Endothelial cell of umbilical vein (primary cell): ENCODE measurements around the gene NRF1. TPM values are rescaled to one million over a fixed set of nuclear protein-coding genes. Genes with fewer than 3 reads are reported as not detected.

Experiments used
- BruUV-seq: library from RNA; stranded (reverse); fragments of 400-500 nt; replicated peaks from 2 replicates; lab custom pipeline; 2021; lab: Mats Ljungman, UMichigan
- CTCF ChIA-PET: fragments of 300-600, 350-600 bp; sonication (Branson Sonifier 250); formaldehyde crosslinking; loops from one replicate; lab custom pipeline; 2021; ENCODE audit warnings: antibody characterized with exemption, inconsistent platforms; lab: Charles Lee
- POLR2A ChIA-PET: fragments of 300-600, 350-600 bp; sonication (Branson Sonifier 250); formaldehyde crosslinking; loops from one replicate; lab custom pipeline; 2021; ENCODE audit warnings: antibody characterized with exemption, inconsistent platforms; lab: Charles Lee
- DNase-seq: peaks from one replicate; pipeline ENCODE4 v3.0.0-alpha.2; 2011; ENCODE audit warnings: low read depth, low spot score
- FAIRE-seq: peaks from 2 replicates; lab custom pipeline; 2011; peaks lifted over from hg19 to GRCh38; lab: Jason Lieb, UNC
- H2AFZ ChIP-seq: 2 replicates; pipeline ENCODE4 v1.6.0; 2012; ENCODE audit warnings: low read depth, low read length, control low read depth, inconsistent platforms
- H3K27ac ChIP-seq: 2 replicates; pipeline ENCODE4 v1.5.1; 2011; ENCODE audit warnings: low read depth, mild to moderate bottlenecking, control low read depth, low read length, moderate library complexity; ENCODE audit not compliant: insufficient read depth
- H3K27me3 ChIP-seq, 2 experiments: 2 replicates each; pipeline versions ENCODE4 v1.6.0 to v1.6.1; 2011; ENCODE audit warnings: low read length in 2 of 2, mixed read lengths in 1 of 2; ENCODE audit not compliant: control insufficient read depth in 2 of 2, insufficient read depth in 2 of 2
- H3K36me3 ChIP-seq, 2 experiments: 2 replicates in 1 of 2; 3 replicates in 1 of 2; pipeline ENCODE4 v1.5.1; 2011; ENCODE audit warnings: low read length in 2 of 2, mild to moderate bottlenecking in 1 of 2, moderate library complexity in 1 of 2; ENCODE audit not compliant: control insufficient read depth in 2 of 2, insufficient read depth in 2 of 2; ENCODE audit errors: extremely low read depth in 1 of 2
- H3K4me1 ChIP-seq: 3 replicates; pipeline ENCODE4 v1.5.1; 2011; ENCODE audit warnings: mild to moderate bottlenecking, low read length; ENCODE audit not compliant: control insufficient read depth, insufficient read depth; ENCODE audit errors: extremely low read depth
- H3K4me2 ChIP-seq: 2 replicates; pipeline ENCODE4 v1.6.1; 2011; ENCODE audit warnings: low read length, control low read depth, mixed read lengths; ENCODE audit not compliant: insufficient read depth
- H3K4me3 ChIP-seq, 3 experiments: fragments of 200-600 bp in 1 of 3; sonication (generic), shearing (Covaris generic) in 1 of 3; replicated peaks in 1 of 3; 2 replicates each; pipeline ENCODE4 v1.5.1; 2011 to 2016; ENCODE audit warnings: control low read depth in 3 of 3, low read length in 3 of 3, mild to moderate bottlenecking in 2 of 3, inconsistent platforms in 1 of 3, low read depth in 1 of 3, moderate library complexity in 1 of 3; ENCODE audit not compliant: insufficient read depth in 1 of 3
- H3K79me2 ChIP-seq: 2 replicates; pipeline ENCODE4 v1.6.0; 2012; ENCODE audit warnings: low read length, inconsistent platforms; ENCODE audit not compliant: control insufficient read depth, insufficient read depth
- H3K9ac ChIP-seq: replicated peaks from 2 replicates; pipeline ENCODE3; 2011; ENCODE audit warnings: low read length, control low read depth; ENCODE audit not compliant: insufficient read depth; ENCODE audit errors: extremely low read depth
- H3K9me1 ChIP-seq: replicated peaks from 3 replicates; pipeline ENCODE4 v1.6.0; 2011; ENCODE audit warnings: mild to moderate bottlenecking, low read length; ENCODE audit not compliant: control insufficient read depth, insufficient read depth; ENCODE audit errors: extremely low read depth
- H3K9me3 ChIP-seq: replicated peaks from 2 replicates; pipeline ENCODE4 v1.5.1; 2012; ENCODE audit warnings: low read length, inconsistent platforms; ENCODE audit not compliant: control insufficient read depth, insufficient read depth
- H4K20me1 ChIP-seq: replicated peaks from 2 replicates; pipeline ENCODE3; 2011; ENCODE audit warnings: mild to moderate bottlenecking, low read length; ENCODE audit not compliant: control insufficient read depth, insufficient read depth; ENCODE audit errors: extremely low read depth
- FOS ChIP-seq: IDR thresholded peaks from 2 replicates; pipeline ENCODE4 v1.6.1; 2011; ENCODE audit warnings: mild to moderate bottlenecking, low read length, moderate library complexity, borderline replicate concordance; ENCODE audit not compliant: insufficient read depth
- GATA2 ChIP-seq: IDR thresholded peaks from 2 replicates; pipeline ENCODE4 v1.7.0; 2011; ENCODE audit warnings: low read depth, mild to moderate bottlenecking, moderate library complexity, mixed read lengths, low read length; ENCODE audit not compliant: insufficient read length, insufficient read depth
- JUN ChIP-seq: IDR thresholded peaks from 2 replicates; pipeline ENCODE4 v1.6.1; 2011; ENCODE audit warnings: borderline replicate concordance, low read depth; ENCODE audit not compliant: insufficient read length, insufficient read depth
- POLR2A ChIP-seq: IDR thresholded peaks from 2 replicates; pipeline ENCODE4 v1.6.1; 2012; ENCODE audit warnings: low read depth, mild to moderate bottlenecking, control low read depth, low read length
- POLR2AphosphoS5 ChIP-seq: IDR thresholded peaks from 2 replicates; pipeline ENCODE4 v1.6.1; 2012; ENCODE audit warnings: low read depth, mild to moderate bottlenecking, control low read depth, low read length, moderate library complexity; ENCODE audit not compliant: insufficient read depth
- dilution Hi-C: fragments of 300-500 bp; cut with MboI; formaldehyde crosslinking; loops from one replicate; pipeline ENCODE4 v1.15.0; 2019; ENCODE audit warnings: low sequenced_read_pairs; ENCODE audit not compliant: extremely low pct_ligation_motif_present
- intact Hi-C: fragments of 100-400 bp; cut with micrococcal nuclease; formaldehyde crosslinking; loops from one replicate; pipeline ENCODE4 v1.10.0; 2022
- polyA plus RNA-seq, 4 experiments: library from polyadenylated mRNA; depleted of rRNA in 3 of 4; stranded (reverse) in 3 of 4; unstranded in 1 of 4; fragments of >200 nt; gene quantifications; 2 replicates each; pipeline versions ENCODE4 v1.2.1 to v1.2.3, GENCODE V29; 2011 to 2012; ENCODE audit warnings: missing spikeins in 1 of 4
- total RNA-seq: library from RNA; stranded (reverse); gene quantifications from 2 replicates; pipeline ENCODE4 v1.2.3, GENCODE V29; 2021
- TF ChIP-seq, protein P1 (sequence below): IDR thresholded peaks from 2 replicates; pipeline ENCODE4 v1.6.1; 2011; ENCODE audit not compliant: insufficient read depth, insufficient read length
- TF ChIP-seq, protein P2 (sequence below), 2 donors: IDR thresholded peaks; 1 replicate in 1 of 2; 2 replicates in 1 of 2; pipeline ENCODE4 v1.5.1; 2011; ENCODE audit warnings: low read length in 2 of 2, mild to moderate bottlenecking in 2 of 2, moderate library complexity in 2 of 2, control low read depth in 1 of 2, inconsistent platforms in 1 of 2, low read depth in 1 of 2; ENCODE audit not compliant: insufficient read depth in 1 of 2; ENCODE audit errors: extremely low read depth in 1 of 2

NRF1 gene
- total and polyA plus RNA-seq, 2 donors (not counting 3 experiments of a cell fraction or from before 2014, with no cell fraction given): 14.6 to 20.3 TPM

DNA sequence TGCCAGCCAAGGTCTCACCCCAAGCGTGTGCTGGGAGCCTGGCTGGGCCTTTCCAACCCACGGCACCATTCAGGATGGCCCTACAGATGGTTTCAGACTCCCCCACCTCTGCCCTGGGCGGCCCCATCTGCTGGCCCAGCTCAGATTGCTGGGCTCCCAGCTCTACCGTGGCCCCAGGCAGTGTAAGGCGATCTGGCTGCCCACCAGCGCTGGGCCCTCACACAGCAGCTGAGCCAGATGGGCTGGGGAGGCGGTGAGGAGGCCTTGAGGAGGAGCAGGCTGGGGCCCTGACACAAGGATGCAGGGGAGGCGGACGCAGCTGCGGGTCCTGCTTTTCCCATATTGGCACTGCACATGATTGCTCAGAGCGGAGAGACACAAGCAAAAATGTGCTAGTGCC is 162.8 kb downstream of the NRF1 start:
- Histone ChIP-seq H3K27me3 (peaks cover 31 to 35% of the 10 kb centered on the region in 2 experiments), H3K9me3 (no peaks in the 10 kb centered on the region), H3K9me1 (no peaks in the 10 kb centered on the region), H4K20me1 (no peaks in the 10 kb centered on the region), H3K36me3 (no peaks in the 10 kb centered on the region), H2AFZ (no peak overlapping the region), H3K4me3 (no peak overlapping the region), H3K9ac (no peak overlapping the region), H3K4me1 (no peaks in the 10 kb centered on the region), H3K27ac (no peak overlapping the region), H3K4me2 (no peak overlapping the region), H3K79me2 (no peaks in the 10 kb centered on the region)
- ChIA-PET POLR2A (no interaction called here), CTCF (interaction anchor here (0.8 kb wide), 1 partner anchor 13 kb away, joined by 3 read pairs; no protein-coding TSS in a partner anchor)
- TF ChIP-seq GATA2 (no peak), FOS (no peak)
- TF ChIP-seq, protein P1, sequence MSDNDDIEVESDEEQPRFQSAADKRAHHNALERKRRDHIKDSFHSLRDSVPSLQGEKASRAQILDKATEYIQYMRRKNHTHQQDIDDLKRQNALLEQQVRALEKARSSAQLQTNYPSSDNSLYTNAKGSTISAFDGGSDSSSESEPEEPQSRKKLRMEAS: no peak
- DNase-seq (no peak), FAIRE-seq (no peak)
- BruUV-seq: no TSS peak
- dilution Hi-C loops: no loop called here
- intact Hi-C loops: no loop called here

DNA sequence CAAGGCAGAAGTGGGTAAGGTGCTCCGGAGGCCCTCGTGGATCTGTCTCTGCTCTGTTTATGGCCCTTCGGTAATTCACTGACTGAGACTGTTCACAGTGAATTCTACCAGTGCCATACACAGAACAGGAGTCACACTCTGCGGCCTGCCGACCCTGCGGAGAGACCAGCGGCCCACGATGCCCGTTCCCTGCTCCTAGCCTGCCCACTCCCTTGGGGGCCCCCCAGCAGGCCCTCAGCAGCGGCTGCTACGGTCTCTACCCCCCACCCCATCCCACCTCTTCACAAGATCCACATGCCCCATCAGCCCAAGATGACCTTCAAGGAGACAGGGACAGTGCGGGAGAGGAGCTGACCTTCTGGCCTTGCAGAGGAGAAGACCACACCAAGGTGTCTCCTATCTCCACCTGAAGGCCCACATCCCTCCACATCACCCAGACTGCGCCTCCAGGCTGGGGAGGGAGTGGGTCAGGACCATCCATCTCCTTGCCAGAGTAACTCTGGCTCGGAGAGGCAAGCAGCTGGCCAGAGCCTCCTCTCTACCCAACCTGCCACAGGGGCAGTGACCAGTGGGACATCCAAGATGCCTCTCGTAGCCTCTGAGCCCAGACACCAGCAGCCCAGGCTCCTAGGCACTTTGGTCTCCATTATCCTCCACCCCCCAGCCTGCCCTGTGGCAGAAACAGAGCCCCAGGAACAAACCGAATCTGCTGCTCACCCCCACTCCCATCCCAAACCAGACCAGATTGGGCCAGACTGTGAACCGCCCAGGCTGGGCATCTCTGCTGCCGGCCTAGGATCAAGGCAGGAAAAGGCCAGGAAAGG is 163.6 kb downstream of the NRF1 start:
- Histone ChIP-seq H2AFZ (no peak overlapping the region), H3K36me3 (no peaks in the 10 kb centered on the region), H4K20me1 (no peaks in the 10 kb centered on the region), H3K27me3 (peaks cover 34 to 42% of the 10 kb centered on the region in 2 experiments), H3K4me3 (no peak overlapping the region), H3K9ac (no peak overlapping the region), H3K9me1 (no peaks in the 10 kb centered on the region), H3K4me1 (no peaks in the 10 kb centered on the region), H3K27ac (no peak overlapping the region), H3K9me3 (no peaks in the 10 kb centered on the region), H3K79me2 (no peaks in the 10 kb centered on the region), H3K4me2 (no peak overlapping the region)
- DNase-seq: no peak
- intact Hi-C loops (no loop called here), dilution Hi-C loops (no loop called here)
- ChIA-PET CTCF (no interaction called here), POLR2A (no interaction called here)
- BruUV-seq: no TSS peak
- no peak for FAIRE-seq
- TF ChIP-seq, protein P2, sequence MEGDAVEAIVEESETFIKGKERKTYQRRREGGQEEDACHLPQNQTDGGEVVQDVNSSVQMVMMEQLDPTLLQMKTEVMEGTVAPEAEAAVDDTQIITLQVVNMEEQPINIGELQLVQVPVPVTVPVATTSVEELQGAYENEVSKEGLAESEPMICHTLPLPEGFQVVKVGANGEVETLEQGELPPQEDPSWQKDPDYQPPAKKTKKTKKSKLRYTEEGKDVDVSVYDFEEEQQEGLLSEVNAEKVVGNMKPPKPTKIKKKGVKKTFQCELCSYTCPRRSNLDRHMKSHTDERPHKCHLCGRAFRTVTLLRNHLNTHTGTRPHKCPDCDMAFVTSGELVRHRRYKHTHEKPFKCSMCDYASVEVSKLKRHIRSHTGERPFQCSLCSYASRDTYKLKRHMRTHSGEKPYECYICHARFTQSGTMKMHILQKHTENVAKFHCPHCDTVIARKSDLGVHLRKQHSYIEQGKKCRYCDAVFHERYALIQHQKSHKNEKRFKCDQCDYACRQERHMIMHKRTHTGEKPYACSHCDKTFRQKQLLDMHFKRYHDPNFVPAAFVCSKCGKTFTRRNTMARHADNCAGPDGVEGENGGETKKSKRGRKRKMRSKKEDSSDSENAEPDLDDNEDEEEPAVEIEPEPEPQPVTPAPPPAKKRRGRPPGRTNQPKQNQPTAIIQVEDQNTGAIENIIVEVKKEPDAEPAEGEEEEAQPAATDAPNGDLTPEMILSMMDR (IDR thresholded peaks at IDR 0.05; ENCODE audit: extremely low read depth in 1 of 2, insufficient read depth in 1 of 2, low read depth in 1 of 2, low read length in 2 of 2): no peak
- TF ChIP-seq, protein P1: no peak
- TF ChIP-seq JUN (no peak), GATA2 (no peak), POLR2A (no peak), POLR2AphosphoS5 (no peak)
